ENCODE measurements around the gene CD3E.

- TF ChIP-seq CTCF (IDR thresholded peaks at IDR 0.05) (no peak), POLR2A (IDR thresholded peaks at IDR 0.05) (no peak)
Measured at GRCh38 chr11:118281284-118281683, 23.2 kb upstream of the CD3E start.

All from lower leg skin (tissue), 3 donors.